Measurements from ENCODE around the gene RBFOX2. TPM values are rescaled to one million over a fixed set of nuclear protein-coding genes. Genes with fewer than 3 reads are reported as not detected.

The RBFOX2 gene
- total RNA-seq, 5 donors from 2014 or later (not counting 1 experiment from before 2014, with no cell fraction given): 0.73 to 1.5 (median 1.4) TPM

- WGBS (ENCODE audit: insufficient coverage): no CpG with 5 or more reads among the region's 2 CpGs
- peaks cover 0 to 2% of the 10 kb centered on the region in 2 experiments for H3K27me3 ChIP-seq (replicated peaks in 1 of 2; ENCODE audit: control insufficient read depth in 2 of 2, extremely low read depth in 1 of 2, insufficient read depth in 2 of 2, low read length in 1 of 2)
- no peaks in the 10 kb centered on the region for H3K36me3 Mint-ChIP-seq
- ChIA-PET CTCF (no interaction called here), POLR2A (no interaction called here)
- H3K27ac Mint-ChIP-seq: no peak overlapping the region
- no peak overlapping the region for H3K4me3 ChIP-seq (ENCODE audit: control insufficient read depth in 1 of 2, extremely low read depth in 1 of 2, low read length in 1 of 2)
- no peak for DNase-seq
- no peaks in the 10 kb centered on the region for H3K36me3 ChIP-seq (ENCODE audit: control insufficient read depth in 2 of 2, extremely low read depth in 1 of 2, insufficient read depth in 1 of 2, low read length in 1 of 2)
- no peak for ATAC-seq (replicated peaks in 1 of 4)
- H3K4me3 Mint-ChIP-seq: no peak overlapping the region
- H3K27me3 Mint-ChIP-seq: peaks cover 0 to 9% of the 10 kb centered on the region in 2 donors
- no peaks in the 10 kb centered on the region for H3K4me1 ChIP-seq (ENCODE audit: control insufficient read depth in 1 of 2, extremely low read depth in 1 of 2, insufficient read depth in 2 of 2, low read length in 2 of 2)
- no peaks in the 10 kb centered on the region for H3K4me1 Mint-ChIP-seq
- H3K9me3 Mint-ChIP-seq: no peaks in the 10 kb centered on the region
- no peak overlapping the region for H3K27ac ChIP-seq (ENCODE audit: low read length)
- H3K9me3 ChIP-seq: no peaks in the 10 kb centered on the region
These were observed 253.3 kb downstream of the RBFOX2 start for GRCh38 chr22:35775339-35775738.

- Histone ChIP-seq H3K9me3 (no peaks in the 10 kb centered on the region), H3K27me3 (replicated peaks in 1 of 2; ENCODE audit: control insufficient read depth in 2 of 2, extremely low read depth in 1 of 2, insufficient read depth in 2 of 2, low read length in 1 of 2) (no peaks in the 10 kb centered on the region), H3K4me1 (ENCODE audit: control insufficient read depth in 1 of 2, extremely low read depth in 1 of 2, insufficient read depth in 2 of 2, low read length in 2 of 2) (no peaks in the 10 kb centered on the region), H3K4me3 (ENCODE audit: control insufficient read depth in 1 of 2, extremely low read depth in 1 of 2, low read length in 1 of 2) (no peak overlapping the region), H3K27ac (ENCODE audit: low read length) (no peak overlapping the region), H3K36me3 (ENCODE audit: control insufficient read depth in 2 of 2, extremely low read depth in 1 of 2, insufficient read depth in 1 of 2, low read length in 1 of 2) (no peaks in the 10 kb centered on the region)
- H3K4me3 Mint-ChIP-seq: no peak overlapping the region
- H3K27ac Mint-ChIP-seq: no peak overlapping the region
- no peaks in the 10 kb centered on the region for H3K9me3 Mint-ChIP-seq
- ATAC-seq (replicated peaks in 1 of 4) (no peak), DNase-seq (no peak)
- ChIA-PET POLR2A (no interaction called here), CTCF (no interaction called here)
- H3K4me1 Mint-ChIP-seq: no peaks in the 10 kb centered on the region
- H3K27me3 Mint-ChIP-seq: peaks cover 6 to 13% of the 10 kb centered on the region in 2 donors
- no peaks in the 10 kb centered on the region for H3K36me3 Mint-ChIP-seq
These were observed 258.6 kb downstream of the RBFOX2 start for GRCh38 chr22:35769974-35770373.

DNA sequence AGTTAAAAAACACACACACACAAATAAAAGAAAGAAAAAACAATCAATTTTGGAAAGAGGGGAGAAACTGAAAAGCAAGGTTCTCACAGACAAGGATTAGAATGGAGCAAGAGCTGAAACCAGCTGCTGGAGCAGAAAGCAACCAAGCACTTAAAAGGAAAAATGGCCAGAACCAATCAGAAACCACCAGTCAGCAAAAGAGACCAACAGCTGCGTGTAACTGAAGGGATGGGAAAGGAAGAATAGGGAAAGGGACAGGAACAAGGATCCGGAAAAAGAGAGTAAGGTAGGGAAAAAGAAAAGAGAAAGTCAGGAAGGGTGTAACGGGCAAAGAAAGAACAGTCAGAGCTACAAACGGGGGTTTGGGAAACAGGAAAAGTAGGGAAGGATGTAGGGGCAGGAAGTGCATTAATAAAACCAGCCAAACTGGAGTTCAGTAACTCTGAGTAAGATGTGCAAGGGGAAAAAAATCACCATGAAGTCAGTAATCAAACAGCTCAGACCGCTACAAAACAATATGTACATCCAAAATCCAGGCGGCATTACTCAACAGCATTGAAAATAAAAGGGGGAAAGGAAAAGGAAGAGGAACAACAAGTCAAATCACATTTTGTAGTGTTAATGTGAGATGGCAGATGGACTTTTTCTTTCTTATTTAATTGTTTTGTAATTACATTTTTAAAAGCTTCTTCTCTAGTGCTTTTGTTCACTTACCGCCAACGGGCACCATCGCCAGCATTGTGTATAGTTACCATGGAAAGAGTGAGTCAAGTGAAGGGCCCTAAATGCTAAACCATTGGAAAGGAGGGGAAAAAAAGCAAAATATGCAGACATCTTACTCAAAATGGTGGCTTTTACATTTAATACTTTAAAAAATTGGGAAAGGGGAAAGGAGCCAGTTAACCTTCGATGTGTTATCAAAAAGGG, 261.7 kb downstream of the RBFOX2 start:
- Histone ChIP-seq H3K36me3 (ENCODE audit: control insufficient read depth in 2 of 2, extremely low read depth in 1 of 2, insufficient read depth in 1 of 2, low read length in 1 of 2) (no peaks in the 10 kb centered on the region), H3K27me3 (replicated peaks in 1 of 2; ENCODE audit: control insufficient read depth in 2 of 2, extremely low read depth in 1 of 2, insufficient read depth in 2 of 2, low read length in 1 of 2) (no peaks in the 10 kb centered on the region), H3K27ac (ENCODE audit: low read length) (no peak overlapping the region), H3K4me1 (ENCODE audit: control insufficient read depth in 1 of 2, extremely low read depth in 1 of 2, insufficient read depth in 2 of 2, low read length in 2 of 2) (no peaks in the 10 kb centered on the region), H3K9me3 (no peaks in the 10 kb centered on the region), H3K4me3 (ENCODE audit: control insufficient read depth in 1 of 2, extremely low read depth in 1 of 2, low read length in 1 of 2) (no peak overlapping the region)
- POLR2A ChIA-PET: no interaction called here
- H3K36me3 Mint-ChIP-seq: no peaks in the 10 kb centered on the region
- no peak overlapping the region for H3K4me3 Mint-ChIP-seq
- DNase-seq: no peak
- H3K27ac Mint-ChIP-seq: no peak overlapping the region
- no peaks in the 10 kb centered on the region for H3K4me1 Mint-ChIP-seq
- peaks cover 6 to 12% of the 10 kb centered on the region in 2 donors for H3K27me3 Mint-ChIP-seq
- no peaks in the 10 kb centered on the region for H3K9me3 Mint-ChIP-seq
- WGBS (ENCODE audit: insufficient coverage): 78% methylated on average over 2 of the region's 10 CpGs
- no peak for ATAC-seq (replicated peaks in 1 of 4)
- CTCF ChIA-PET: interaction anchor here in 1 of 2 donors (0.6 kb wide), 1 partner anchor 57 kb away, joined by 4 read pairs; no protein-coding TSS in a partner anchor

GRCh38 chr22:35761037-35761436, 267.6 kb downstream of the RBFOX2 start:
- no peak for DNase-seq
- ChIA-PET CTCF (no interaction called here), POLR2A (no interaction called here)
- no peak overlapping the region for H3K27ac Mint-ChIP-seq
- H3K4me1 ChIP-seq (ENCODE audit: control insufficient read depth in 1 of 2, extremely low read depth in 1 of 2, insufficient read depth in 2 of 2, low read length in 2 of 2): no peaks in the 10 kb centered on the region
- no peaks in the 10 kb centered on the region for H3K9me3 ChIP-seq
- no peaks in the 10 kb centered on the region for H3K4me1 Mint-ChIP-seq
- no peaks in the 10 kb centered on the region for H3K36me3 Mint-ChIP-seq
- H3K36me3 ChIP-seq (ENCODE audit: control insufficient read depth in 2 of 2, extremely low read depth in 1 of 2, insufficient read depth in 1 of 2, low read length in 1 of 2): no peaks in the 10 kb centered on the region
- WGBS (ENCODE audit: insufficient coverage): no CpG with 5 or more reads among the region's 1 CpG
- no peaks in the 10 kb centered on the region for H3K9me3 Mint-ChIP-seq
- no peak overlapping the region for H3K4me3 ChIP-seq (ENCODE audit: control insufficient read depth in 1 of 2, extremely low read depth in 1 of 2, low read length in 1 of 2)
- no peaks in the 10 kb centered on the region for H3K27me3 ChIP-seq (replicated peaks in 1 of 2; ENCODE audit: control insufficient read depth in 2 of 2, extremely low read depth in 1 of 2, insufficient read depth in 2 of 2, low read length in 1 of 2)
- H3K27ac ChIP-seq (ENCODE audit: low read length): no peak overlapping the region
- no peak for ATAC-seq (replicated peaks in 1 of 4)
- H3K27me3 Mint-ChIP-seq: peaks cover 0 to 2% of the 10 kb centered on the region in 2 donors
- no peak overlapping the region for H3K4me3 Mint-ChIP-seq

DNA sequence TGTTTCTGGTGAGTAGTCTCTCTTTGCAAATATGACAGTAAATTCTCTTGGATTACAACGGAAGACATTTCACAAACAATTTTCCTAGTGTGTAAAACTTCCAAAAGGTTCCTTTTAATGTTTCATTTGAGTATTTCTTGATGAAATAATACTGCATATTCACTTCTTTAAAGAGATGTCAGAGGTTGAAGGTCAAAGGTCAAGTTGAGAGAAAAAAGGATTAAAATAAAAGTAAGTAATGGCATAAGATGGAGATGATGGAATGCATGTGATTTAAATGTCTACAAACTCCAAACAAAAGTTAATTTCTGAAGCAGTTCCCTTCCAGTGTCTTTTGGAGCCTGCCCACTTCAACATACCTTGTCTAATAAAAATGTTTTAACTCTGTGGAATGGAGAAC, 270.2 kb downstream of the RBFOX2 start:
- DNase-seq: no peak
- H3K27me3 ChIP-seq (replicated peaks in 1 of 2; ENCODE audit: control insufficient read depth in 2 of 2, extremely low read depth in 1 of 2, insufficient read depth in 2 of 2, low read length in 1 of 2): no peaks in the 10 kb centered on the region
- WGBS (ENCODE audit: insufficient coverage): no CpG with 5 or more reads among the region's 1 CpG
- Mint-ChIP-seq H3K27me3 (no peaks in the 10 kb centered on the region), H3K27ac (no peak overlapping the region), H3K4me3 (no peak overlapping the region), H3K4me1 (no peaks in the 10 kb centered on the region), H3K36me3 (no peaks in the 10 kb centered on the region), H3K9me3 (no peaks in the 10 kb centered on the region)
- no peaks in the 10 kb centered on the region for H3K36me3 ChIP-seq (ENCODE audit: control insufficient read depth in 2 of 2, extremely low read depth in 1 of 2, insufficient read depth in 1 of 2, low read length in 1 of 2)
- no peak for ATAC-seq (replicated peaks in 1 of 4)
- ChIA-PET CTCF (no interaction called here), POLR2A (no interaction called here)
- H3K4me3 ChIP-seq (ENCODE audit: control insufficient read depth in 1 of 2, extremely low read depth in 1 of 2, low read length in 1 of 2): no peak overlapping the region
- H3K4me1 ChIP-seq (ENCODE audit: control insufficient read depth in 1 of 2, extremely low read depth in 1 of 2, insufficient read depth in 2 of 2, low read length in 2 of 2): no peaks in the 10 kb centered on the region
- no peaks in the 10 kb centered on the region for H3K9me3 ChIP-seq
- no peak overlapping the region for H3K27ac ChIP-seq (ENCODE audit: low read length)

DNA sequence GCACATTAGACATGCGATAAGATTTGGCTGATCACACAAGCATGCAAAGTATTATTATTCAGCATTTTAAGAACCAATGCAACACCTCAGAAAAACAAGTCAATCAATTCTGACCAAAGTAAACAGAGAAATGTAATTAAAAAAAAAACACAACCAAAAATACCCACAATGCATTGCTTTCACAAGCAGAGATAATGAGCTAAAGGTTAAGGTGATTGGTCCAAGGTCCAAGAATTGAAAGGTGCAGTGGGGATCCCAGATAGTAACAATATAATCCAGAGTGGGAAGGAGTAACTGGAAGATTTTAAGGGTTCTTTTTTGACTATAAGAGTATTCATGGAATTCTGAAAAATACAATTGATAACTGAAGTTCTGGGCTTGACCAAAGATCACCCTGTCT, 271.9 kb downstream of the RBFOX2 start:
- ATAC-seq (replicated peaks in 1 of 4) (no peak), DNase-seq (no peak)
- H3K4me3 Mint-ChIP-seq: no peak overlapping the region
- H3K4me1 Mint-ChIP-seq: peaks cover 5% of the 10 kb centered on the region in 3 donors
- no peaks in the 10 kb centered on the region for H3K4me1 ChIP-seq (ENCODE audit: control insufficient read depth in 1 of 2, extremely low read depth in 1 of 2, insufficient read depth in 2 of 2, low read length in 2 of 2)
- H3K9me3 Mint-ChIP-seq: no peaks in the 10 kb centered on the region
- no peak overlapping the region for H3K27ac ChIP-seq (ENCODE audit: low read length)
- WGBS (ENCODE audit: insufficient coverage): no CpG with 5 or more reads among the region's 1 CpG
- ChIA-PET CTCF (no interaction called here), POLR2A (no interaction called here)
- H3K4me3 ChIP-seq (ENCODE audit: control insufficient read depth in 1 of 2, extremely low read depth in 1 of 2, low read length in 1 of 2): no peak overlapping the region
- H3K36me3 Mint-ChIP-seq: no peaks in the 10 kb centered on the region
- H3K9me3 ChIP-seq: no peaks in the 10 kb centered on the region
- no peak overlapping the region for H3K27ac Mint-ChIP-seq
- H3K36me3 ChIP-seq (ENCODE audit: control insufficient read depth in 2 of 2, extremely low read depth in 1 of 2, insufficient read depth in 1 of 2, low read length in 1 of 2): no peaks in the 10 kb centered on the region
- H3K27me3 ChIP-seq (replicated peaks in 1 of 2; ENCODE audit: control insufficient read depth in 2 of 2, extremely low read depth in 1 of 2, insufficient read depth in 2 of 2, low read length in 1 of 2): no peaks in the 10 kb centered on the region
- peaks cover 0 to 3% of the 10 kb centered on the region in 2 donors for H3K27me3 Mint-ChIP-seq

Data from T-cell (primary cell).